AML-193 (cell line): Measurements from ENCODE around the gene ARHGEF17.

ENCODE experiments used
- DNase-seq, 2 experiments: peaks; one replicate each; lab custom pipeline; 2025; lab: John Stamatoyannopoulos, UW

The ARHGEF17 gene

GRCh38 chr11:73406619-73407018, 98.5 kb downstream of the ARHGEF17 start:
- DNase-seq = no peak

GRCh38 chr11:73409431-73409830, 101.4 kb downstream of the ARHGEF17 start:
- DNase-seq = no peak

- no peak for DNase-seq
Observed at GRCh38 chr11:73410627-73411026, 102.6 kb downstream of the ARHGEF17 start.

GRCh38 chr11:73411031-73411430, 103.0 kb downstream of the ARHGEF17 start:
- no peak for DNase-seq

- no peak for DNase-seq
Observed at GRCh38 chr11:73412308-73412707, 104.2 kb downstream of the ARHGEF17 start.

GRCh38 chr11:73413256-73413655, 105.2 kb downstream of the ARHGEF17 start:
- no peak for DNase-seq

- DNase-seq = no peak
Observed at GRCh38 chr11:73414977-73415651, 107.0 kb downstream of the ARHGEF17 start.

- no peak for DNase-seq
Observed at GRCh38 chr11:73415854-73416615, 108.0 kb downstream of the ARHGEF17 start.

GRCh38 chr11:73416786-73417185, 108.7 kb downstream of the ARHGEF17 start:
- DNase-seq = no peak
